Right lobe of liver (tissue), 6 donors: ENCODE results near the gene BTBD17. TPM values are rescaled to one million over a fixed set of nuclear protein-coding genes. Genes with fewer than 3 reads are reported as not detected.
A peak's percentile ranks its signal among the peaks of the same experiment; 100 is the strongest.

ENCODE experiments used
- ATAC-seq, 4 donors: fragments of 200-7000 bp; cut with Tn5 transposase; one replicate each; pipeline ENCODE4 v1.9.1; 2020; ENCODE audit warnings: mild to moderate bottlenecking in 4 of 4, moderate library complexity in 4 of 4
- DNase-seq, 3 donors: peaks; one replicate each; pipeline ENCODE4 v3.0.0-alpha.2; 2020
- H3K27ac ChIP-seq, 3 donors: fragments of 200-600 bp; one replicate each; pipeline ENCODE4 v1.8.0; 2022
- H3K27me3 ChIP-seq, 2 donors: fragments of 200-600 bp; one replicate each; pipeline ENCODE4 v1.8.0; 2022
- H3K36me3 ChIP-seq, 4 donors: fragments of 200-600 bp; sonication (generic) in 1 of 4; one replicate each; pipeline versions ENCODE4 v1.5.1 to v1.8.0; 2017 to 2022; ENCODE audit warnings: control low read depth in 1 of 4
- H3K4me1 ChIP-seq, 4 donors: fragments of 200-600 bp; sonication (generic) in 1 of 4; one replicate each; pipeline versions ENCODE4 v1.5.1 to v1.8.0; 2017 to 2022; ENCODE audit warnings: control low read depth in 1 of 4
- H3K4me3 ChIP-seq, 3 donors: fragments of 200-600 bp; one replicate each; pipeline ENCODE4 v1.8.0; 2022
- H3K9me3 ChIP-seq, 4 donors: fragments of 200-600 bp; sonication (generic) in 1 of 4; one replicate each; pipeline versions ENCODE4 v1.5.1 to v1.8.0; 2017 to 2022; ENCODE audit warnings: control low read depth in 1 of 4
- POLR2A ChIP-seq: fragments of 450-650 bp; IDR thresholded peaks from one replicate; pipeline ENCODE4 v1.6.1; 2017; ENCODE audit warnings: antibody characterized with exemption, mild to moderate bottlenecking
- WGBS: methylation state at CpG from one replicate; pipeline ENCODE4 v1.1.6; 2018; ENCODE audit warnings: low coverage, low lambda C conversion rate; ENCODE audit not compliant: insufficient coverage; ENCODE audit errors: missing lambda C conversion rate; 5-methylcytosine and 5-hydroxymethylcytosine counted together
- intact Hi-C, 2 donors: fragments of 100-400 bp; cut with DNase I; formaldehyde crosslinking; loops; one replicate each; pipeline versions ENCODE4 v1.11.2 to v1.14.1; 2022
- total RNA-seq, 6 experiments: library from RNA; depleted of rRNA in 2 of 6; stranded (reverse); fragments of >200 nt in 2 of 6; fragmentation: NEBNext Ultra II Directional in 3 of 6; extraction: Animal tissue kit (Norgen Biotek cat#: 25700) in 3 of 6; gene quantifications; one replicate each; pipeline versions ENCODE4 v1.1.0 to v1.2.4, GENCODE V29; 2016 to 2023
- TF ChIP-seq, protein P1 (sequence below), 4 donors: fragments of 200-600 bp in 3 of 4; fragments of 450-650 bp in 1 of 4; IDR thresholded peaks; one replicate each; pipeline versions ENCODE4 v1.5.1 to v1.8.0; 2016 to 2022; ENCODE audit warnings: antibody characterized with exemption in 4 of 4, mild to moderate bottlenecking in 2 of 4
- donor health status: DM: no; HTN: yes; CAD: no.
- donor health status: DM: no; HTN: no; CAD: no.
- donor health status: DM: no; HTN: no; CAD: no.
- donor health status: DM: no; HTN: yes; CAD: no.
- donor health status: DM: no; HTN: yes; CAD: no.

The BTBD17 gene
- total RNA-seq, 6 experiments from 2014 or later = not detected

- no peaks in the 10 kb centered on the region for H3K4me1 ChIP-seq
- no peaks in the 10 kb centered on the region for H3K9me3 ChIP-seq
- H3K27me3 ChIP-seq = no peaks in the 10 kb centered on the region
- WGBS = 20% methylated on average over 1 of the region's 5 CpGs
- intact Hi-C loops = no loop called here
- H3K36me3 ChIP-seq = no peaks in the 10 kb centered on the region
- no peak overlapping the region for H3K4me3 ChIP-seq
- no peak for TF ChIP-seq POLR2A
- TF ChIP-seq, protein P1, sequence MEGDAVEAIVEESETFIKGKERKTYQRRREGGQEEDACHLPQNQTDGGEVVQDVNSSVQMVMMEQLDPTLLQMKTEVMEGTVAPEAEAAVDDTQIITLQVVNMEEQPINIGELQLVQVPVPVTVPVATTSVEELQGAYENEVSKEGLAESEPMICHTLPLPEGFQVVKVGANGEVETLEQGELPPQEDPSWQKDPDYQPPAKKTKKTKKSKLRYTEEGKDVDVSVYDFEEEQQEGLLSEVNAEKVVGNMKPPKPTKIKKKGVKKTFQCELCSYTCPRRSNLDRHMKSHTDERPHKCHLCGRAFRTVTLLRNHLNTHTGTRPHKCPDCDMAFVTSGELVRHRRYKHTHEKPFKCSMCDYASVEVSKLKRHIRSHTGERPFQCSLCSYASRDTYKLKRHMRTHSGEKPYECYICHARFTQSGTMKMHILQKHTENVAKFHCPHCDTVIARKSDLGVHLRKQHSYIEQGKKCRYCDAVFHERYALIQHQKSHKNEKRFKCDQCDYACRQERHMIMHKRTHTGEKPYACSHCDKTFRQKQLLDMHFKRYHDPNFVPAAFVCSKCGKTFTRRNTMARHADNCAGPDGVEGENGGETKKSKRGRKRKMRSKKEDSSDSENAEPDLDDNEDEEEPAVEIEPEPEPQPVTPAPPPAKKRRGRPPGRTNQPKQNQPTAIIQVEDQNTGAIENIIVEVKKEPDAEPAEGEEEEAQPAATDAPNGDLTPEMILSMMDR (IDR thresholded peaks at IDR 0.05) = no peak
- no peak for DNase-seq
- H3K27ac ChIP-seq = no peak overlapping the region
- ATAC-seq = no peak
These were observed 26.1 kb downstream of the BTBD17 start for GRCh38 chr17:74335529-74336062.

GRCh38 chr17:74334393-74335039, 27.2 kb downstream of the BTBD17 start:
- 57% methylated on average over 1 of the region's 2 CpGs for WGBS
- H3K27me3 ChIP-seq = no peaks in the 10 kb centered on the region
- no peak overlapping the region for H3K27ac ChIP-seq
- TF ChIP-seq POLR2A = no peak
- TF ChIP-seq, protein P1 (IDR thresholded peaks at IDR 0.05) = no peak
- H3K4me3 ChIP-seq = no peak overlapping the region
- ATAC-seq = no peak
- intact Hi-C loops = no loop called here
- no peaks in the 10 kb centered on the region for H3K9me3 ChIP-seq
- no peaks in the 10 kb centered on the region for H3K4me1 ChIP-seq
- no peak for DNase-seq
- H3K36me3 ChIP-seq = no peaks in the 10 kb centered on the region

GRCh38 chr17:74332763-74333283, 28.8 kb downstream of the BTBD17 start:
- Histone ChIP-seq H3K27ac (no peak overlapping the region), H3K9me3 (no peaks in the 10 kb centered on the region), H3K4me1 (no peaks in the 10 kb centered on the region), H3K4me3 (no peak overlapping the region), H3K27me3 (no peaks in the 10 kb centered on the region), H3K36me3 (no peaks in the 10 kb centered on the region)
- intact Hi-C loops = no loop called here
- TF ChIP-seq, protein P1 (IDR thresholded peaks at IDR 0.05) = no peak
- no peak for TF ChIP-seq POLR2A
- ATAC-seq (peak in 1 of 4 donors; percentile 9), DNase-seq (no peak)
- WGBS = 28% methylated on average over 9 of the region's 11 CpGs

DNA sequence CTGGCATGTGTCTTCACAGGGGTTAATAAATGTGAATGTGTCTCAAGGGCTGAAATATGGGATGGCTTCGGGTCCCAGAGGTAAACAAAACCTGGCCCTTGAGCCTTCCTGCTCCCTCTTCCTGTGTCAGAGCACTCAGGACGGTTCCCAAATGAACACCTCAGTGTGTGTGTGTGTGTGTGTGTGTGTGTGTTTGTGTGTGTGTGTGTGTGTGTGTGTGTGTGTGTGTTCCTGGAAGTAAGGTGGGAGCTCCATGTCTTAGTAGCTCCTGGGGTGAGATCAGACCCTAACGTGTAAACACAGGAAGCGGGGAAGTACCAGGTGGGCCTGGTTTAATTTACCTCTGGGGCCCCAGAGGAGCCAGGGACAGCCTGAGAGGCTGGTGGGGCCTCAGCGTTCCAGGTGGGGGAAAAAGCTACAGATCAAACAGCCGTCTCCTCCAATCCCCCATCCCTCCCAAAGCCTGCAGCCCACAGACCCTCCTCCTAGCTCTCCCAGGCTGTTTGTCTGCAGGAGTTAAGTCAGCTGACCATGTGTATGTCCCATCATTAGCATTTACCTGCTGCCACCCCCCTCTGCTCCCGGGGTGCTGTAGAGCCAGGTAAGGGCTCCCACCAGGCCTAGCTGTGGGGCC, 29.5 kb downstream of the BTBD17 start:
- 30% methylated on average over 2 of the region's 7 CpGs for WGBS
- ATAC-seq = no peak
- no peak overlapping the region for H3K27ac ChIP-seq

More for the DNA sequence above, 29.5 kb downstream of the BTBD17 start:
- Histone ChIP-seq H3K9me3 (no peaks in the 10 kb centered on the region), H3K36me3 (no peaks in the 10 kb centered on the region), H3K27me3 (no peaks in the 10 kb centered on the region), H3K4me1 (no peaks in the 10 kb centered on the region), H3K4me3 (no peak overlapping the region)
- TF ChIP-seq, protein P1 (IDR thresholded peaks at IDR 0.05) = no peak
- TF ChIP-seq POLR2A = no peak
- no peak for DNase-seq
- intact Hi-C loops = no loop called here
